HG02852 (cell line): Measurements from ENCODE around the gene NDUFS3.
A peak's percentile ranks its signal among the peaks of the same experiment; 100 is the strongest.

Experiments used
- ATAC-seq: cut with Tn5 transposase; IDR thresholded peaks from one replicate; pipeline ENCODE4 v1.9.1; 2021; ENCODE audit warnings: mild to moderate bottlenecking, moderate library complexity; ENCODE audit not compliant: unreplicated experiment

Gene NDUFS3

GRCh38 chr11:47589977-47590861, 11.3 kb downstream of the NDUFS3 start:
- no peak for ATAC-seq

GRCh38 chr11:47591764-47592163, 12.9 kb downstream of the NDUFS3 start:
- no peak for ATAC-seq

- ATAC-seq: no peak
Observed at GRCh38 chr11:47592251-47592650, 13.4 kb downstream of the NDUFS3 start.

- no peak for ATAC-seq
Observed at GRCh38 chr11:47592970-47593369, 14.1 kb downstream of the NDUFS3 start.

GRCh38 chr11:47593492-47593933, 14.6 kb downstream of the NDUFS3 start:
- ATAC-seq: no peak

GRCh38 chr11:47593934-47594855, 15.3 kb downstream of the NDUFS3 start, which contains the start of gene C1QTNF4:
Gene C1QTNF4 (minus strand): TSS chr11:47594411. CDS start chr11:47590810, 3,601 bp downstream.
- no peak for ATAC-seq

GRCh38 chr11:47595029-47595428, 16.2 kb downstream of the NDUFS3 start:
- no peak for ATAC-seq

GRCh38 chr11:47595967-47596366, 17.1 kb downstream of the NDUFS3 start:
- no peak for ATAC-seq

- ATAC-seq: no peak
Observed at GRCh38 chr11:47599902-47600301, 21.0 kb downstream of the NDUFS3 start.

- ATAC-seq: no peak
Observed at GRCh38 chr11:47603295-47603694, 24.4 kb downstream of the NDUFS3 start.

- no peak for ATAC-seq
Observed at GRCh38 chr11:47605921-47606320, 27.0 kb downstream of the NDUFS3 start.

- no peak for ATAC-seq
Observed at GRCh38 chr11:47606731-47607130, 27.9 kb downstream of the NDUFS3 start.

GRCh38 chr11:47607380-47607779, 28.5 kb downstream of the NDUFS3 start:
- ATAC-seq: no peak

- ATAC-seq: no peak
Observed at GRCh38 chr11:47609675-47610074, 30.8 kb downstream of the NDUFS3 start.

- ATAC-seq: peak; percentile 78
Observed at GRCh38 chr11:47611348-47611794, 32.5 kb downstream of the NDUFS3 start.

GRCh38 chr11:47615249-47615648, 36.4 kb downstream of the NDUFS3 start:
- ATAC-seq: no peak

GRCh38 chr11:47616726-47617416, 38.0 kb downstream of the NDUFS3 start:
- ATAC-seq: no peak

GRCh38 chr11:47617417-47617809, 38.5 kb downstream of the NDUFS3 start:
- no peak for ATAC-seq

GRCh38 chr11:47620836-47621378, 42.0 kb downstream of the NDUFS3 start:
- ATAC-seq: no peak

- ATAC-seq: no peak
Observed at GRCh38 chr11:47626234-47626633, 47.4 kb downstream of the NDUFS3 start.

- no peak for ATAC-seq
Observed at GRCh38 chr11:47628026-47628425, 49.2 kb downstream of the NDUFS3 start.
